HG03378 (cell line): Measurements from ENCODE around the gene FOXI1.
"Not testable (repeated sequence)": the region's sequence is repeated elsewhere in the genome, so short reads cannot be mapped to it uniquely, and the experiment has no call there.

ENCODE experiments used
- ATAC-seq: cut with Tn5 transposase; IDR thresholded peaks from one replicate; pipeline ENCODE4 v1.9.1; 2021; ENCODE audit warnings: mild to moderate bottlenecking, moderate library complexity; ENCODE audit not compliant: unreplicated experiment

The FOXI1 gene

DNA sequence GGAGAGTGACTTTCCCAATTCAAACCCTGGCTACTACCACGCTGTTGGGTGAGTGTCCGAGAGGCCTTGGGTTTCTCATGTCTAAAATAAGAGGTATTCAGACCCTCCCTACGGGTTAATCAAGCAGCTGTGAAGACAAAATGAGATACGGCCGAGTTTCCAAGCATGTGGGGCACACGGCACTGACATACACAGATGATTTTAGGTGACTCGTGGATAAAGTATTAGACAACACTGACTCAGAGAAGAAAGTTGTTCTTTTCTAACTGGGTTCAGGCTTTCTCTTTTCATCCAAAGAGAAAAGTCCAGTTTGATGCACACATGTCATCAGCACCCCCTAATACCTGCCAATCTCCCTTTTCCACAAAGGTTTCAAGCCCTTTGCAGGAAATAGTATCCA lies 15.6 kb downstream of the FOXI1 start:
- no peak for ATAC-seq

- no peak for ATAC-seq
Measured at GRCh38 chr5:170126061-170126460, 20.4 kb downstream of the FOXI1 start.

DNA sequence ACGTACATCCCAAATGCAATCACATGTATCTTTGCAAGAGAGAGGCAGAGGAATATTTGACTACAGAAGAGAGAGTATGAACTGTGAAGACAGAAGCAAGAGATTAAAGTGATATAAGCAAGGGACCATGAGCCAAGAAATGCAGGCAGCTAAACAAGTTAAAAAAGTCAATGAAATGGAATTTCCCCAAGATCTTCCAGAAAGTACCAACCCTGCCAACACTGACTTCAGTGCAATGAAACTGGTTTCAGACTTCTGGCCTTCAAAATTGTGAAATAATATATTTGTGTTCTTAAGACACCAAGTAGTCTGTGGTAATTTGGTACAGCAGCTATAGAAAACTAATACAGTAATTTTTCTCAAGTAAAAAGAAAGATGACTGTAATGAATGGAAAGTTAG lies 20.9 kb downstream of the FOXI1 start:
- no peak for ATAC-seq

DNA sequence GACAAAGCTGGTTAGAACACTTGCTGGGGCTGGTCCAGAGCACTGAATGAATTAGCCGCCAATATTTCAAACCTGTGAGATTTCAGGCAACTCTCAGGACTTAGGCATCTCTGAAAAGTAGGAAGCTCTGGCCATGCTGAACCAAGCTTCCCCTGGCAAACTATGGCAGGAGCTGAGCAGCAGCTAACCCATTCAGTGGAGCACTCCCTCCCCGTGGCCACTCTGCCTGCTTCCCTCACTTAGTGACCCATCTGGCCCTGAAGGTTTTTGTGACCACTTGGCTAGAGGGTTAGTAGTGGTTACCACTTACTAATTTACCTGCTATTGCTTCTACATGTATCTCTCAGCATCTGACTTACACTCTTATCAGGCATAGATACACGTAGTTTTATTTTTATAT lies 25.5 kb downstream of the FOXI1 start:
- no peak for ATAC-seq

DNA sequence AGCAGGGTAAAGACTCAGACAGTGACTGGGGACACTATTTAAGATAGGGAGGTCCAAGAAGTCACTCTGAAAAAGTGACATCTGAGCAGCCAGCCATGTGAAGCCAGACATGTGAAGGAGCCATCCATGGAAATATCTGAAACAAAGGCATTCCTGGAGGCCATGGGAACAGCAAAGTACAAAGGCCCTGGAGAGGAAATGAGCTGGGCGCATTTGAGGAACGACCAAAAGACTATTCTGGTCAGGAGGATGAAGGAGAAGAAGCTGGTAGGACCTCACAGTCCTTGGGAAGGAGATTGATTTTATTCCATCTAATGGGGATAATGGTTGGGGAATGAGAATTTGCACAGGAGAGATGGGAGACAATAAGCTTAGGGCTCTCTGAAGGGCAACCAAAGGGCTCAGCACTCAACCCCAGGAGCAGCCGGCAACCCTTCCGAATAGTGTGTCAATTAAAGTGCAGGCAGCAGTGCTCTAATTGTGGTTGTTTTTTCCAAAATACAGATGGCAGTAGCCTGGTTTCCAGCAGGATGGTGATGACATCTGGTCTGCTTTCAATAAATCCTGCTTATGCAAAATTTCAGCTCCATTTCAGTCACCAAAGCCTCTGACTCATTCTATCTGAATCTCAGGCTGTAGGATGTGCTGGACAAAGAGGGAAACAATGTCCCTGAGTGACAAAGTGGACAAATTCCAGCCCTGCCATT lies 26.7 kb downstream of the FOXI1 start:
- ATAC-seq: no peak

DNA sequence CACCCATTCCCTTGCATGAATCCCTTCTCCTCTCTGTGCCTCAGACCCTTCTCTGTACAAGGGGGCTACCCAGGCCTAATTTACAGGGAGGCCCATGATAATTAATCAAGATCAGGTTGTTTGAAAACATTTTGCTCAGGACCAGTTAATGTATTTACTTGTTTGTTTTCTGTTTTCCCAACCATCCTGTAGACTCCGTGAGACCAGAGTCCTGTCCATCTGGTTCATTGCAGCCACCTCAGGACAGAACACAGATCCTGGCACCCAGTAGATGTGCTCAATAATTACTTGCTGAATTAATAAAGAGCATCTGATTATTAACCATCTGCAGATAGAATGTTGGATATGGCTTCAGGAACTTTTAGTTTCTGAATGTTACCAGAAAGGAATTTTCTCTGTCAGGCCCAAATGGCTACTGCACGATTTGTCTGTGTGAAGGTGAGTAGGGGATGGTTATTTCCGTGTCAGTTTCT lies 27.3 kb downstream of the FOXI1 start:
- no peak for ATAC-seq

DNA sequence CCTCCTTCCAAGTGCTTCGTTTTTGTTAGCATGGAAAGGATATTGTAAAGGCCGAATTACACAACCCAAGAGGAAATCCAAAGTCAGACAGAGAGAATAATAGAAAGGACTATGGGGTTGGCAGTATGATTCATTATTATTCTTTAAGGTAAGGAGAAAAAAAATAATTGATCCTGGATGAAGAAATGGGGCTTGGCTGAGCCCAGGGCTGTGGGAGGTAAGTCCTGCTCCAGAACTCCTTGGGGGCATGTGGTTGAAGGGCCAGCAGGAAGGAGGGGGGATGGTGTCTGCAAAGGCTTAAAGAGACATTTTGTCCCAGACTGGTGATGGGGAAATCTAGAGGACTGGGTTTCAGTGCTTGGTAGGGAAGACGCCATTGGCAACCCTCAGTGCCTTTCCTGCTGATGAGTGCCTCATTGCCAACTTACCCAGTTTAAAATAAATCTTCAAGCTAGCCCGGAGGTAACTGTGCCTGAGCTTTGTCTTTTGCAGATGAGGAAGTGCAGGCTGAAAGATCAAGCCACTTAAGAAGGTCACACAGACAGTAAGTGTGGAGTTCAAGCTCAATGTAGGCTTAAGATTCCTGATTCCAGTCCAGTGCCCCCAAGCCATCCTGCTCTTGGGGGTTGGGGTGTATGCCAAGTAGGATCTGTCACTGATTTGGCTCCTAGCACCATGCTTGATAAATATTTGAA lies 30.2 kb downstream of the FOXI1 start:
- no peak for ATAC-seq

DNA sequence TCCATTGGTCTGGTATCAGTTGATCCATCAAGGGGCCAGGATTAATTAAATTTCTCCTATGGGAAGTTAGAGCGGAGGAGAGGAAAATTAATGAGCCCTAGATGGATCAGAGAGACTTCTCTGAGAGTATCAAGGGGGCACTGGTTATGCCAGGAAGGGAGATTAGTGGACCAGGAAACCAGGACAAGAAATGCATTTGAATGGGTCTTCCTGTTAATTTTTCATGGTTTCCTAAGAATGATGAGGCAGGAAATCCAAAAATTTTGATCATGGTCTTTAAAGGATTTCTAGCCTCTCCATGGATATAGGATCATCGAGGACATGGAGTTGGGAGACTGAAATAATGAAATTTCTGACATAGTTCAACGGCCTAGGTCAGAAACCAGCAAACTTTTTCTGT lies 30.8 kb downstream of the FOXI1 start:
- no peak for ATAC-seq

DNA sequence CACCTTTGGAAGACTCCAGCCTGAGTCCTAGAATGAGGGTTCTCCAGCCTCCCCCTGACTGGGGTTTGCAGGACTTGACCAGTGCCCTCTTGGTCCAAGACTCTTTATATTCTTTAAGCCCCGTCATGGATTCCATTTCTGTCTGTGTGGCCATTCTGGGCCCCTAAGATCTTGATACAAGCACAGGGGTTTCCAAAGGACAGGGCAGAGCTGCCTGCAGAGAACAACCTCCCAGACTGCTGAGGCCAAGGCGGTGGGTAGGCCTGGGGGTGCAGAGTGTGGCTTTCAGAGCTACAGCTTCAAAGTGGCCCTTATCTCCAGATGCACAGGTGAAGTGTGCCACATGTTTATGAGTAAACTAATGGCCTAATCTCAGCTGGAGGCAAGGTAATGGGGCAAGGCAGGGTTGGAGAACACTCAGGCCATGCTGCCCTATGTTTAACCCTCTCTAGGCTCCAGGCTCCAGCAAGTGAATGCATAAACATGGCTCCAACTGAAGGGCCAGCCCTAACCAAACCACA lies 32.1 kb downstream of the FOXI1 start:
- ATAC-seq: no peak

DNA sequence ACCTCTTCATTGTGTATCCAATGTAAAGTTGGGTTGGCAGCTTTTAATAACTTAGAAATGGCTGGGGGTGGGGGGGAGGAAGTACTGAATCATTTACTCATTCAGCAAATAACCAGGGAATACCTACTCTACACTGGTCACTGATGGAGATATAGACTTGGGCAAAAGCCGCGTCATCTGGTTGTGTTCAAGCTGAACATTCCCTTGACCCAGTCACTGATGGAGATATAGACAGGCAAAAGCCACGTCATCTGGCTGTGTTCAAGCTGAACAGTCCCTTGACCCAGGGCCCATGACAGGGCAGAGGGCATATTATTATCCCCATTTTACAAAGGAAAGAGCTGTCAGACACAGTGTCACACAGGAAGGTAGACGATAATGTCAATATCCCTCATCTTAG lies 32.6 kb downstream of the FOXI1 start:
- no peak for ATAC-seq

GRCh38 chr5:170139786-170140335 lies 34.2 kb downstream of the FOXI1 start:
- ATAC-seq: no peak

DNA sequence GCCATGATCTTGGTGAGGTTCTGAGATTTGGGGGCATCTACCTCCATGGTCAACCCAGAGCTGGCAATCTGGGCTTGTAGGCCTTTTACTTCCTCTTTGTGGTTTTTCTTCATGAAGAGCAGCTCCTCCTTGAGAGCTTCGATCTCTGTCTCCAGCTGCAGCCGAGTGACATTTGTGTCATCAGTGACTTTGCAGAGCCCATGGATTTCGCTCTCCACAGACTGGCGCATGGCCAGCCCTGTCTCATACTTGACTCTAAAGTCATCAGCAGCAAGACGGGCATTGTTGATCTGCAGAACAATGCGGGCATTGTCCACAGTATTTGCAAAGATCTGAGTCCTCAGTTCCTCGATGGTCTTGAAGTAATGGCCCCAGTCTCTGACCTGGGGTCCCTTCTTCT lies 35.5 kb downstream of the FOXI1 start:
- not testable (repeated sequence) for ATAC-seq

- ATAC-seq: no peak
Measured at GRCh38 chr5:170141636-170142035, 35.9 kb downstream of the FOXI1 start.

DNA sequence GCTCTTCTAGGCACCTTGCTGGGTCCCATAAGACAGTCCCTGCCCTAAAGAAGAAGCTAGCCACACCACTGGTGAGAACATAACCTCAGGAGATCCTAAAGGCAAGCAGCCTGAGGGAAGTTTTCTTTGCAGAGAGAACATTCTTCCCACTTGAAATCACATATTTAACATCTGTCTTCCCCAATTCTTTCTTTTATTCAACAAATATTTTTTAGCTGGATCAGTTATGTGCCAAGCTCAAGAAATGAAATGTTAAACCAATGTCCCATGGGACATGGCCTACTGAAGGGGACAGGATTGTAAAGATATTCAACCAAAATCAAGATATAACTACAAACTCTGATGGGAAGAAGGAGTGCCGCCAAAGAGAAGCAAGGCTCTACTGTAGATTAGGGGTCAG lies 36.5 kb downstream of the FOXI1 start:
- ATAC-seq: no peak

DNA sequence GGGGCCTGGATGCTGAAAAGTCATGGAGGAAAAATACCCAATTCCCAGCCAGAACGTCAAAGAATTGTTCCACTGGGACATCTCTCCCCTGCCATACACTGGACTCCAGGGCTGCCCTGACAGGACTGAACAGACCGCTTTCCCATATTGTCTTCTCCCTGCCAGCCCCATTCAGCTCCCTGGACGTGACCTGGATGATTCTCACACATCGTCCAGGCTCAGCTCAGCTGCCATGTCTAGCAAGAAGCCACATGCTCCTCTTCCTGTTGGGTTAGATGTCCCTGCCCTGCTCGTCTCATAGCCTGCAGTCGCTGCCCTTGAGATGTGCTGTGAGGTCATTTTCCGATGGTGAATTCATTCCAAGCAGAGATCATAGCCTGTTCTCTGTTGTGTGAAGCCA lies 37.4 kb downstream of the FOXI1 start:
- ATAC-seq: no peak

DNA sequence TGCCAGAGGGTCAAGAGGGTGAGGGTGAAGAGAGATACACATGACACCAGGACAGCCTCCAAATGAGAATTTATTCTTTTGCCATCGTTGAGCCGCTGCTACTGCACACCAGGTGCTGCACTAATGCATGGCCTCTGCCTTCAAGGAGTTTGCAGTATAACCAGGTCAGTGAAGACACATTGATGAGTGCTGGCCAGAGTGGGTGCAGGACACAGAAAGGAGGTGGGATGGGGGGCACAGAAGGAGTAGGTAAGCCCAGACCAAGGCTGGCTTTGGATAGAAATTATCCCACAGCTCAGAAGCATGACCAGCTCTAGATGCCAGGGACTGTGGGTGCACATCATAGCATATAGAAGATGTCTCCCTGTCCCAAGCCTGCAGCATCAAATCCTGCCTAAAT lies 38.0 kb downstream of the FOXI1 start:
- ATAC-seq: no peak

GRCh38 chr5:170144286-170145023 lies 38.8 kb downstream of the FOXI1 start:
- no peak for ATAC-seq

GRCh38 chr5:170145462-170145861 lies 39.8 kb downstream of the FOXI1 start:
- ATAC-seq: no peak

DNA sequence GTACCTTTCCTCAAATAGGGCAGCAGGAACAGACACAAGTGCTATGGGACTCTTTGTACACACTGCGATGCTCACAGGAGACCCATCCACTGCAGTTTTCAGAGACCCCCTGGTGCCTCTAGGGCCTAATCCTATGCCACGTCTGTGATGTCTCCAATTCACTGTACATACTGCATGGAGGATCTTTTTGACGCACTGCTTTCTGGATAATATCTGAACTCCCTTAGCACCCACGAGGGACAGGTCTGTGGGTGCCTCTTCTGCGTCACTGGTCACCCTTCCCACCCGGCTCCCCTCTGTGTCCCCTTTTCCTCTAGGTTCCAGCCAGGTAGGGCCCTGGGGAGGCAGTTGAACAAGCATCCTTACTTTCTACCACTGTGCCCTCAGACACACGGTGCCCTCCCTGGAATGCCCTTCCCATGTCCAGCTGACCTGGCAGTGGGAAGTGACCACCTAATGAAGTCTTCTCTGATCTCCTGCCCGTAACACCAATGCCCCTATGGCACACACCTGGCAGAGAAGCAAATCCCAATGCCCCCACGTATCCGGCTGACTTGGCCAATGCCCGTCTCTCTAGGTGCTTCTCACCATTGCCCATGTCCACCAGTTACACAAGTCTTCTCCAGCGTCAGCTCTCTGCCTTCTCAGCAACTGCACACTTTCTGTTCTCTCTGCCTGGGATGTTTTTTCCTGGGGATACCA lies 41.5 kb downstream of the FOXI1 start:
- no peak for ATAC-seq

GRCh38 chr5:170147753-170148264 lies 42.1 kb downstream of the FOXI1 start:
- ATAC-seq: no peak
